Neural progenitor cell (in vitro differentiated cells): Measurements from ENCODE around the gene KIAA1210.

Source experiments
- CTCF ChIP-seq: fragments of 200-600 bp; sonication (generic); IDR thresholded peaks from 2 replicates; pipeline ENCODE4 v1.5.1; 2017; ENCODE audit warnings: antibody characterized with exemption, mild to moderate bottlenecking
- EZH2 ChIP-seq: fragments of 200-600 bp; sonication (generic); IDR thresholded peaks from 2 replicates; pipeline ENCODE4 v1.6.1; 2017; ENCODE audit warnings: antibody characterized with exemption, mild to moderate bottlenecking, moderate library complexity

GRCh38 chrX:119090627-119091026 is 37.0 kb downstream of the KIAA1210 start:
- TF ChIP-seq CTCF: no peak
- no peak for TF ChIP-seq EZH2
